HepG2 (cell line): ENCODE measurements around the gene KANSL1. TPM values are rescaled to one million over a fixed set of nuclear protein-coding genes. Genes with fewer than 3 reads are reported as not detected.

ENCODE experiments used
- GLMP ChIP-seq: sonication (generic); formaldehyde crosslinking; IDR thresholded peaks from 2 replicates; pipeline ENCODE4 v1.9.0; 2021; ENCODE audit warnings: missing genetic modification reagents, mild to moderate bottlenecking, borderline replicate concordance
- SP1 ChIP-seq, 2 experiments: fragments of 450-650 bp in 1 of 2; sonication (generic) in 1 of 2; formaldehyde crosslinking in 1 of 2; IDR thresholded peaks; 2 replicates each; pipeline versions ENCODE4 v1.4.0 to v1.6.1; 2016 to 2020; ENCODE audit warnings: missing genetic modification reagents in 1 of 2
- ZBTB10 ChIP-seq: sonication (generic); formaldehyde crosslinking; IDR thresholded peaks from 2 replicates; pipeline ENCODE4 v1.4.0; 2020; ENCODE audit warnings: missing genetic modification reagents, borderline replicate concordance
- ZHX2 ChIP-seq, 2 experiments: sonication (generic) in 1 of 2; formaldehyde crosslinking in 1 of 2; IDR thresholded peaks; 2 replicates each; pipeline versions ENCODE4 v1.6.1 to v1.9.0; 2014 to 2022; ENCODE audit warnings: antibody characterized with exemption in 1 of 2, borderline replicate concordance in 1 of 2, inconsistent platforms in 1 of 2, low read depth in 1 of 2, missing genetic modification reagents in 1 of 2
- ZMYM3 ChIP-seq: sonication (generic); formaldehyde crosslinking; IDR thresholded peaks from 2 replicates; pipeline ENCODE4 v1.5.1; 2020; ENCODE audit warnings: mild to moderate bottlenecking, missing genetic modification reagents
- ZNF263 ChIP-seq: sonication (generic); formaldehyde crosslinking; IDR thresholded peaks from 2 replicates; pipeline ENCODE4 v1.4.0; 2020; ENCODE audit warnings: missing genetic modification reagents
- ZNF407 ChIP-seq: sonication (generic); formaldehyde crosslinking; IDR thresholded peaks from one replicate; pipeline ENCODE4 v1.5.1; 2020; ENCODE audit warnings: mild to moderate bottlenecking, missing genetic modification reagents; ENCODE audit errors: not compliant biosample characterization
- ZNF703 ChIP-seq: sonication (generic); formaldehyde crosslinking; IDR thresholded peaks from 2 replicates; pipeline ENCODE4 v1.5.1; 2020; ENCODE audit warnings: missing genetic modification reagents, mild to moderate bottlenecking, moderate library complexity, borderline replicate concordance
- polyA plus RNA-seq, 8 experiments: library from polyadenylated mRNA; depleted of rRNA in 3 of 8; stranded (reverse) in 7 of 8; unstranded in 1 of 8; fragments of >200 nt; fragmentation: Illumina TruSeq in 4 of 8; extraction: Trizol in 4 of 8; gene quantifications; 2 replicates each; pipeline versions ENCODE4 v1.2.1 to v1.2.3, GENCODE V29; 2011 to 2016; ENCODE audit warnings: low read depth in 4 of 8, missing spikeins in 1 of 8, mixed read lengths in 1 of 8; ENCODE audit not compliant: insufficient read depth in 1 of 8
- total RNA-seq, 5 experiments: library from RNA; depleted of rRNA; stranded (reverse); fragments of >200 nt; fragmentation: Illumina TruSeq; extraction: Trizol; gene quantifications; 2 replicates each; pipeline ENCODE4 v1.2.3, GENCODE V29; 2016; ENCODE audit warnings: low read depth in 1 of 5

KANSL1 gene
- total and polyA plus RNA-seq, 2 of the 13 experiments (the other 11 are each of a cell fraction or from before 2014, with no cell fraction given): 24.0 to 59.6 TPM

GRCh38 chr17:46192439-46193150, 634 bp downstream of the KANSL1 start (continued):
- no peak for TF ChIP-seq GLMP (CRISPR knock-in tag)
- TF ChIP-seq ZMYM3 (CRISPR knock-in tag): peak; percentile 42; the same call in 1 of the 2 replicates
- no peak for TF ChIP-seq ZNF407 (CRISPR knock-in tag)
- no peak for TF ChIP-seq ZBTB10
- TF ChIP-seq ZNF703 (CRISPR knock-in tag): 0 out of 2 replicates have a peak, but pooled peaks have one; percentile 10
- TF ChIP-seq ZNF263 (CRISPR knock-in tag): no peak; the same call in 1 of the 2 replicates
- TF ChIP-seq ZHX2 (IDR thresholded peaks at IDR 0.05; ENCODE audit: low read depth): 0 out of 2 replicates have a peak, but pooled peaks have one; percentile 34
- TF ChIP-seq ZHX2 (CRISPR knock-in tag; IDR thresholded peaks at IDR 0.05; ENCODE audit: borderline replicate concordance): no peak
- no peak for TF ChIP-seq SP1 (IDR thresholded peaks at IDR 0.05)
- TF ChIP-seq SP1 (CRISPR knock-in tag; IDR thresholded peaks at IDR 0.05): no peak
